HG03460 (cell line): ENCODE results near the gene CDC5L.

Source experiments
- ATAC-seq: cut with Tn5 transposase; IDR thresholded peaks from one replicate; pipeline ENCODE4 v1.9.1; 2021; ENCODE audit not compliant: unreplicated experiment

Gene CDC5L

DNA sequence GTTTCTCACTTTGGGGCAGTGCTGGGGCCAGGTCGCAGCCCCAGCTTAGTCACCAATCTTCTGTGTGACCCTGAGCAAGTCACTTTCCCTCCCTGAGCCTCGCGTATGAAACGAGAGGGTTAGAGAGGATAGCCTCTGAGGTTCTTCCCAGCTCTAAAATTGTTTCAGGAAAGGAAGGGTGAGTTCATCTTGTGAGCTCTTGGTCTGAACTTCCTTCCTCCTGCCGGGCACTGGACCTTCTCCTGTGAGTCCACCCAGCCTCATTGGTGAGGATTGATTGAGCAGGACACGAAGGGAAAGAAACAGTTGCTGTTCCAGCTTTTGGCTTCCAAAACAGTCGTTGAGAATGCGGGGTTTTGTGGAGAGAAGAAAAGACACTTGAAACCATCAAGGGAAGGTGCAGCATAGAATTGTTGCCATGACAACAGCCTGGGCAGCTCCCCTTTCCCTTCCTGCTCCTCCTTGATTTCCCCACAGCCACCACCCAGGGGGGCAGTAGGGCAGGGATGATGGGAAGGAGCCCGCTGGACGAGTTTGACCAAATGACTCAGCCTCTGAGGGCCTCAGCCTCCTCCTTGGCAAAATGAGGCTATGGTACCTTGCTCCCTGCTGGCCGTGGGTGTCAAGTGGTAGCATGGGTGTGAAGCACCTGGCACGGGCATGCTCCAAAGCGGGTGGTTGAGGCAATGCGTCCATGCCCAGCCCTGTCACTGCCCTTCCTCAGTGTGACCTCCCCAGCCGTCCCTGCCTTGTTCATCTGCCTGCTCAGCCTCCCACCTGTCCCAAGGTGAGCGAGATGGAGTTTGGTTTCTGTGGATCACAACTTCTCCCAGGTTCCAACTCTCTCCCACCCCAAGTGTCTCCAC lies 107.8 kb downstream of the CDC5L start:
- ATAC-seq = no peak

- ATAC-seq = no peak
Measured at GRCh38 chr6:44496665-44497369, 109.3 kb downstream of the CDC5L start.

GRCh38 chr6:44497807-44498206 lies 110.3 kb downstream of the CDC5L start:
- no peak for ATAC-seq

DNA sequence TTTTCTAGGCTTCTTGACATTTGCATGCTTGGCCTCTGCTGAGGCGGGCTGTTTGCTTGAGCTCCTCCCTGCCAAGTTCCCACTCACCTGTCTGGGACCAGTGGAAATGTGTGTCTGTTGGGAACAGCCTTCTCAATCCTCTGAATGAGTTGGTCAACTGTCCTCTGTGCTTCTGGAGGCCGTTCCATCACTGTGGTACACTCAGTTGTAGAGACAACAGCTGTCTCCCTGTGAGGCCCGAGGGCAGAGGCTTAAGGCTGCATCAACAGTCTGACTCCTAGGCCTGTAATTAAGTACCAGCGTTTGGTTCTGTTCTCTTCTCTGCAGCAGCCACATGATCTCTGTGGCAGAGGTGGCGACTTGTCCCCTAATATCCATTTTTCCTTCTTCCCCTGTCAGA lies 110.9 kb downstream of the CDC5L start:
- no peak for ATAC-seq

DNA sequence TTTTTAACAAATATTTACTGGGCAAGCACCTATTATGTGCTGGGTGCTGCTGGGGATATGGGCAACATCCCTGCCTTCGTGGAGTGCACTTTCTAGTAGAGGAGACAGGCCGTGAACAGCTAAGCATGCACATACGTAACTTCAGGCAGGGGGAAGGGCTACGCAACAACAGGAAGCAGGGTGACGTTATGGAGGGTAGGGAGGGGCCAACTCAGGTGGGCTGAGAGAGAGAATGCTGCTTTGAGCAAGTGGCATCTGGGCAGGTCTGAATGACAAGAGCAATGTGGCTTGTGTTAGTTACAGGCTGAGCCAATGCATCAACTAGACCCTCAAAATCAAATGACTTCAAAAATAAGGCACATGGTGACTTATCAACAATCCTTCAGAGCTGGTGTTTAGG lies 112.1 kb downstream of the CDC5L start:
- ATAC-seq = no peak
